HCEC 1CT (cell line): ENCODE data around the gene STRADB.
"Not testable (repeated sequence)": the region's sequence is repeated elsewhere in the genome, so short reads cannot be mapped to it uniquely, and the experiment has no call there.

Source experiments
- DNase-seq: peaks from one replicate; pipeline ENCODE4 v3.0.0-alpha.2; 2017

STRADB gene

GRCh38 chr2:201430839-201431238 is 20.7 kb upstream of the STRADB start:
- DNase-seq: no peak

DNA sequence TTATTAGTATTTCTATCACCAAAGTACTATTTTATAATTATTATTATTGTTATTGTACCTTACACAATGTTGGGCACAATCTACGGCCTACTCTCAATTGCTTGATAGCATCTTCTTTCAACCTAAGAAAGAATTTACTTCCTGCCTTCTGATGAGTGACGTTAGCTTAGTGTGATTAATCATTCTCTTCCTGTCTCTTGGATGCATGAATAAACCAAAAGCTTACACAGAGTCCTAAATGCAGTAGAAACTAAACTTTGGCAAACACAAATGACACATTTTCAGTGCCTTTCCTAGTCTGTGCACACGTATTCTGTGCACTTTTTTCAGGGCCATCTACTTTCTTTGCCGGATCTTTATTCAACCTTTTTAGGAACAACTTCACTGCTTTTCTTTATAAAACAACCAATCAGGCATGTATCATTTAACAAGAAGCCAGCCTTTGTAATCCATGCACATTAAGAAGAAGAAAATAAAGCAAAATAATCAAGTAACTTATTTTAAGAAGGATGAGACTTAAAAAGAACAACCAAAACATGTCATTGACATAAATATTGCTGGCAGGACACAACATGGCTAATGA is 19.4 kb upstream of the STRADB start:
- peak; percentile 88 for DNase-seq

DNA sequence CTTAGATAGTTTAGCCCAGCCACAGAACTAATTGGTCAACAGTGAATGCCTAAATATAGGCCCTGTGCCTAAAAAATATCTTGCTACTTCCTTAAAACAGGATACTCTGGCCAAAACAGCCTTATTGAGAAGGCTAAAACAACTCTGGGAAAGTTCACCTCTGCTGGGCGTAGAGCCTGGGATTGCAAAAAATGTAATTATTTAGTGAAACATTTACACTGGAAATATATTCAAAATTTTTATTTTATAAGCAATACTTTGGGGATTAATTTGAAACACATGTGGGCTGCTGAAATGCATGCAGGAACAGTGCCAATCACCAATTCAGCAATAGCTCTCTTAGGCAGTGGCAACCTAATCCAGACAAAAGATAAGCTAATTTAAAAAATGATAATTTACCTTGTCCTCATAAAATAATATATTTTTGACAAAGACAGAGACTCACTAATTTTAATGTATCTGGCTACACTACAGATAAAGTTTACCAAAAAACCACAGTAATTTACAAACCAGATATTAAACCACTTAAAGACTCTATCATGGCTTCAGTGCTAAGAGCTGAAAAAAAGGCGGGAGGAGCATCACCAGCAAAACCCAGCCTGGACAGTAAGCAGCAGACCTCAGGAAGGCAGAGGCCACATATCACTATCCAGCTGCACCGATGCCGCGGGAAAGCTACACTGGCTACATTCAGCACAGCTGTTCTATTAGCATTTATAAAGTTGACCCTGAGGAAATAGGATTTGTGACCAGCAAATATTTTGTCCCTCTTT is 18.7 kb upstream of the STRADB start:
- peak; percentile 55 for DNase-seq

GRCh38 chr2:201433394-201433995 is 18.0 kb upstream of the STRADB start:
- DNase-seq: no peak

DNA sequence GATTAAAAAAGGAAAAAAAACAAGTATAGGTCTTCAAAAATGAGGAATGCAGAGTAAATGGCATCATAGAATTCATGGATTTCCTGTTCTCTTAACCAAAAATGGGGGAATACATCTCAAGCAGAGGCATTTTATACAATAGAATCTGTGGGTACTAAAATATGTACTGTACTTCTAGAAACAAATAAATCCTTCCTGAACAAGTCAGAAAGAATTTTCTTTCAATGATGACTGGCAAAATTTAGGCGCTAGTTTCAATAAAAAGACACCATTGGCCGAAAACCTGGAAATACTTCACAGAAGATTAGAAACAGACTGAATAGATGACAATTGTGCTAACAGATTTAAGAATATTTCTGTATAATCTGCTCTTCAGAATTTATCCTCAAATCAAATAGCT is 15.4 kb upstream of the STRADB start:
- no peak for DNase-seq

DNA sequence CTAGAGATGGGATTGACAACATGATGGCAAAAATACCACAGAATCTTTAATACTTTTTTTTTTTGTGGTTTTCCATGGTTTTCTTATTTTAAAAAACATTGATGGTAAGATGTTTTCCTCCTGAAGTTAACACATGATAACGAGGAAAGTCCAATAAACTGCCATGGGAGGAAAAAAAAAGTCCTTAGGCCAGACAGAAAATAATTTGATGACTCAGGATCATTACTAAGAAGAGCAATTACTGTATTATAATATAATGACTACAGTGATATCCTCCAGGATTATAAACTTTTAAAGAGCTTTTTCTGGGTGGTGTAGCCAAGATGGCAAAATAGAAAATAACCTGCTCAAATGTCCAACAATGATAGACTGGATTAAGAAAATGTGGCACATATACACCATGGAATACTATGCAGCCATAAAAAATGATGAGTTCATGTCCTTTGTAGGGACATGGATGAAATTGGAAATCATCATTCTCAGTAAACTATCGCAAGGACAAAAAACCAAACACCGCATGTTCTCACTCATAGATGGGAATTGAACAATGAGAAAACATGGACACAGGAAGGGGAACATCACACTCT is 12.1 kb upstream of the STRADB start:
- not testable (repeated sequence) for DNase-seq

DNA sequence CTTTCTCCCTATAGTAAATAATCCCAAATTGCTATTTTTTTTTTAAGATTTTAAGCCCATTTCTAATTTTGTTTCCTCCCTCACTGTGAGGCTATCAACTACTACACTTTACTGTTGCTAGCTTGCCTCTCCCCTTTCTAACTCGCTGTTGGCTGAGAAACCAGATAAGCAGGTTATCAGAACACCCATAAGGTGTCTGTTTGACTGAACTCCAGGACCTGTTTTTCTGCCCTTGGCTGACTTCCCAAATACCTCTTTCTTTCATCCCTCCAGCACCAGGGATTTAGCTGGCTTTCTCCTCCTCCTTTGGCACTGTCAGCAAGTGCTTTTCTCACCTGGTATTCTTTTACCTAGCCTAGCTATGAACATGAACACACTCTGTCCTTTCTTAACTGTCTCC is 11.4 kb upstream of the STRADB start:
- no peak for DNase-seq

- no peak for DNase-seq
Observed at GRCh38 chr2:201441409-201441808, 10.1 kb upstream of the STRADB start.

- no peak for DNase-seq
Observed at GRCh38 chr2:201444746-201445465, 6.6 kb upstream of the STRADB start.

- no peak for DNase-seq
Observed at GRCh38 chr2:201447086-201447485, 4.5 kb upstream of the STRADB start.

- DNase-seq: no peak
Observed at GRCh38 chr2:201448061-201448460, 3.5 kb upstream of the STRADB start.

- no peak for DNase-seq
Observed at GRCh38 chr2:201448701-201449100, 2.8 kb upstream of the STRADB start.

GRCh38 chr2:201450954-201451291 is 617 bp upstream of the STRADB start:
- DNase-seq: no peak

DNA sequence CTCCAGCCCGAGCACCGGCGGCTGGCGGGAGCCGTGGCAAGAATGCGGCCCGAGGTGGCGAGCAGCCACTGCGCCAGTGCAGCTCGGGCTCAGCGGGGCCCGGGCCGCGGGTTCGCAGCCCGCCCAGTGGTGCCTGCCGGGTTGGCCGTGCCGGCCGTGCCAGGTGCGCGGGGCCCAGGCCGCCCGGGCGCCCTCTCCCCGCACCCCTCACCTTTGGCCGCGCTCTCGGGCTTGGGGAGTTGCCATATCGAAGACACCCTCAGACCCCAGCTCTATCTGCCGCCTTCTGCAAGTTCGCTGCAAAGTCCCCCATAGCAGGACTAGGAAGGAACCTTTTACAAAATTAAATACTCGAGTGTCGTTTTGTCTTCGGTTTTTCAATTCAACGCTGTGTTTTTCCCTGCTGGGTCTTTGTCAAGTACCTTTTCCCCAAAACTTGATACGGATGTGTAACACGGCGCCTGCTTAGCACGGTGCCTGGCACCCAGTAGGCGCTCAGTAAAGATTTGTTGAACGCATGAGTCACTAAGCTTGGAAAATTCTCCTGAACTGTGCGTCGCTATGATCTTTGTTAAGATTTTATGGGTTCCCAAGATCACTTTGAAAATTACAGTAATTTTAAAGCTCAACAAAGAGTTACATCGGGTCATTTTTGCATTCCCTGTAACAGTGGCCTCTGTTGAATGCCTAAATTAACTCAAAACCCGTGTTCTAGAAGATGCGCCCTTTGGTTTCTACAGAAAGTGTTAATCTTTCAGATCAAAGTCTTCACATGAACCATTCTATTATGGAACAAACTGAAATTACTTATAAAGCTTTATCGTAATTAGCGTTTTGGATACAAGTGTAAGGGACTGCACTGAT is 750 bp downstream of the STRADB start:
- DNase-seq: no peak

- DNase-seq: no peak
Observed at GRCh38 chr2:201452922-201453643, 1.5 kb downstream of the STRADB start.

GRCh38 chr2:201458381-201458780 is 6.8 kb downstream of the STRADB start:
- DNase-seq: no peak

- no peak for DNase-seq
Observed at GRCh38 chr2:201460532-201460931, 9.0 kb downstream of the STRADB start.

GRCh38 chr2:201464547-201464946 is 13.0 kb downstream of the STRADB start:
- DNase-seq: no peak

DNA sequence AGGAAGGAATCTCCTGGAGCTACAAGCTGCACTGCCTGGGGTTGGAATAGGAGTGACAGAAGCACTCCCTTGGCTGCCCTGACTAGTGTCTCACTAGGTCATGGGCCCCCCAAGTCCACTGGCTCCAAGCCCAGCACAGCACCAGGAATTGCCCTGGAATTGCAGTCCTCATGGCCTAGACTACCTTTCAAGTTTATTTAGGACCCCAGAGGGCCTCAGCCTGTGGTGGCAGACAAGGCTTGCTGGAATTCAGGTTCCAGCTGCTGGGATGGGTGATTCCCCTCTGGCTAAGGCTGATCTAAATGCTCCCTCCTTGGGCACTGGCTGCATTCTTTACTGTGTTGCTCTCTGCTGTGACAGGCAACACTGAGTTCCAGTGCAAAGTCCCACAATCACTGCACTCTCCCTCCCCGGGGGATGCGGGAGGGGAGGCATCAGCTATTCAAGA is 14.0 kb downstream of the STRADB start:
- peak; percentile 25 for DNase-seq

GRCh38 chr2:201466050-201466675 is 14.6 kb downstream of the STRADB start:
- DNase-seq: peak; percentile 87

DNA sequence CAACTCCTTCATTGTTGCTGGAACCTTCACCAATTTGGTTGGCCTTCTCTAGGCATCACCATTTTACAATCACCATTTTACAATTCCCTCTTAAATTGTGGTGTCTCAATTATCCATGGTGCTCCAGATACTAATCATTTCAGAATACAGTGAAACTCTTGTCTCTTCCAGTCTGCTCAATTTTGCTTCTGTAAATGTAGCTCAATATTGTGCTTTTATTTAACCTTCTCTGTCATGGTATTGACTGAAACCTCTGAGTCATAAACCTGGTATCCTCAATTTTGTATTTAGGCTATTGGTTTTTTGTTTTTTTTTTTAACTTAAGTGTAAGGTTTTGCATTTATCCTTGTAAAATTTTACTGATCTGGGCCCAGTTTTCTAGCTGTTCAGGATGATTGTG is 16.1 kb downstream of the STRADB start:
- DNase-seq: peak; percentile 42
